NT2/D1 (cell line): ENCODE measurements around the gene STN1.

Source experiments
- YY1 ChIP-seq: IDR thresholded peaks from 2 replicates; pipeline ENCODE4 v1.6.1; 2011; ENCODE audit not compliant: insufficient read length, insufficient read depth
- ZNF274 ChIP-seq: IDR thresholded peaks from 2 replicates; pipeline ENCODE4 v1.6.1; 2011; ENCODE audit warnings: mild to moderate bottlenecking, low read depth, low read length

GRCh38 chr10:103849212-103849877, 68.6 kb downstream of the STN1 start:
- TF ChIP-seq ZNF274 (no peak), YY1 (no peak)
